Esophagus squamous epithelium (tissue), 4 donors: ENCODE results near the gene MCC.

ENCODE experiments used
- POLR2A ChIP-seq, 4 donors: fragments of 450-650 bp; IDR thresholded peaks; one replicate each; pipeline ENCODE4 v1.6.1; 2017; ENCODE audit warnings: antibody characterized with exemption in 4 of 4, mild to moderate bottlenecking in 4 of 4, moderate library complexity in 3 of 4
- TF ChIP-seq, protein P1 (sequence below), 6 experiments: fragments of 450-650 bp in 4 of 6; fragments of 200-600 bp in 2 of 6; sonication (generic) in 2 of 6; IDR thresholded peaks; one replicate each; pipeline ENCODE4 v1.5.1; 2016 to 2019; ENCODE audit warnings: antibody characterized with exemption in 6 of 6, mild to moderate bottlenecking in 4 of 6, moderate library complexity in 4 of 6

DNA sequence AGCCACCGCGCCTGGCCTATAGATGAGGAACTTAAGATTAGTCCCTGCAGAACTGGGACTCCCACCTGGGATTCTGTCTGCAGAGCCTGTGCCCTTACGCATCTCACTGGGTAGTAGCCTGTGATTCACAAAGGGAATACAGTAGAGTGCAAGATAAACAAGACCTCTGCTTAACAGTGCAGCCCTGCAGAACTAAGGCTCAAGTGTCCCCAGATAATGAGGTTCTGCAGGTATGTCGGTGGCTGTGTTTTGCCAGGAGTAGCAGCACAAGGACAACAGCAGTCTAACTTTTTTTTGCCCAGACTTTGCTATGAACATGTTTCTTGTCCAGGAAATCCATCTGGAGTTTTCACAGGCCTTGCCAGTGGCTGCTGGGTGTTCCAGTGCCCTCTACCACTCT is 451.9 kb downstream of the MCC start:
- TF ChIP-seq, protein P1, sequence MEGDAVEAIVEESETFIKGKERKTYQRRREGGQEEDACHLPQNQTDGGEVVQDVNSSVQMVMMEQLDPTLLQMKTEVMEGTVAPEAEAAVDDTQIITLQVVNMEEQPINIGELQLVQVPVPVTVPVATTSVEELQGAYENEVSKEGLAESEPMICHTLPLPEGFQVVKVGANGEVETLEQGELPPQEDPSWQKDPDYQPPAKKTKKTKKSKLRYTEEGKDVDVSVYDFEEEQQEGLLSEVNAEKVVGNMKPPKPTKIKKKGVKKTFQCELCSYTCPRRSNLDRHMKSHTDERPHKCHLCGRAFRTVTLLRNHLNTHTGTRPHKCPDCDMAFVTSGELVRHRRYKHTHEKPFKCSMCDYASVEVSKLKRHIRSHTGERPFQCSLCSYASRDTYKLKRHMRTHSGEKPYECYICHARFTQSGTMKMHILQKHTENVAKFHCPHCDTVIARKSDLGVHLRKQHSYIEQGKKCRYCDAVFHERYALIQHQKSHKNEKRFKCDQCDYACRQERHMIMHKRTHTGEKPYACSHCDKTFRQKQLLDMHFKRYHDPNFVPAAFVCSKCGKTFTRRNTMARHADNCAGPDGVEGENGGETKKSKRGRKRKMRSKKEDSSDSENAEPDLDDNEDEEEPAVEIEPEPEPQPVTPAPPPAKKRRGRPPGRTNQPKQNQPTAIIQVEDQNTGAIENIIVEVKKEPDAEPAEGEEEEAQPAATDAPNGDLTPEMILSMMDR (IDR thresholded peaks at IDR 0.05): no peak
- no peak for TF ChIP-seq POLR2A (IDR thresholded peaks at IDR 0.05)
